ENCODE results near the gene FOXP1. TPM values are rescaled to one million over a fixed set of nuclear protein-coding genes. Genes with fewer than 3 reads are reported as not detected.

FOXP1 gene
- total RNA-seq, 3 donors from 2014 or later = 61.9 to 267 (median 146) TPM

DNA sequence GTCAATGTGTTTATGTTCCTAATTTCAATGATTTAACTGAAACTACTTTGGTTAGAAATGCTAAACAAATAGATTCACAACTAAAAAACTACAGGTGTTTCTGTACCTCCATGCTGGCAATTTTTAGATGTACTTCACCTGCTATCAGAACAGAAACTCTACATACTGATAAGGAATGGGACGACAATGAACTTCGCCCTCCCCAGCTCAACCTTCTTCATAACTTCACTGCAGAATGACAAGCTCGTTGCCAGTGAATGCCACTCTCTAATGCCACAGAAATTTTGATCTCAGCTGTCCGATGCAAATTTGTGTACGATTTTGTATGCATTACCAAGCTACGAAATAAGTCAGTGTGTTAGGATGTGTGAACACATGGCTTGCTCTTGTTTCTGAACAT, 133.4 kb downstream of the FOXP1 start:
- intact Hi-C loops (cut with DNase I; ENCODE audit: low total_unique reads) = no loop called here
- Histone ChIP-seq H3K27ac (no peak overlapping the region), H3K4me3 (no peak overlapping the region), H3K27me3 (no peaks in the 10 kb centered on the region), H3K9me3 (no peaks in the 10 kb centered on the region), H3K4me1 (peaks cover 0 to 3% of the 10 kb centered on the region in 2 donors), H3K36me3 (no peaks in the 10 kb centered on the region)
- DNase-seq (ENCODE audit: low spot score in 2 of 2) = no peak
- no peak for TF ChIP-seq POLR2AphosphoS5 (IDR thresholded peaks at IDR 0.05)
- no peak for TF ChIP-seq POLR2A (IDR thresholded peaks at IDR 0.05)
- TF ChIP-seq CTCF (IDR thresholded peaks at IDR 0.05) = no peak

DNA sequence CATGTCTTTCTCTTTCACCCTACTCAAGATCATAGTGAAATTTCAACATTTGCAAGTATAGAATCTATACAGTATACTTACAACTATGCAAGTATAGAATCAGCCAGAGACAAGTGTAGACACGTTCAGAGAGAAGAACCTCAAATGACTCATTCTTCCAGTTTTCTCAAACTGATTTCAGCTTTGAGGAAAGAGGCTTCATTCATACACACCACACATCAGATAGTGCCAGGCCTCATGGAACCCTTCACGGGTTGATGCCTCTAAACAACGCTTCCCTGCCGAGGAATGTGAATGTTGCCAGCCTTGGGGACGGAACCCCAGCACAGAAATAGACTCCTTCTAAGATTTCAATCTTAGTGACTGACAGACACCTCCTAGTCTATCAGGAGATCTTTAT, 135.7 kb downstream of the FOXP1 start:
- TF ChIP-seq POLR2A (IDR thresholded peaks at IDR 0.05) = no peak
- TF ChIP-seq CTCF (IDR thresholded peaks at IDR 0.05) = no peak
- TF ChIP-seq POLR2AphosphoS5 (IDR thresholded peaks at IDR 0.05) = no peak
- peak overlapping the region in 1 of 2 donors; percentile 43 for H3K27ac ChIP-seq
- intact Hi-C loops (cut with DNase I; ENCODE audit: low total_unique reads) = no loop called here
- H3K4me3 ChIP-seq = no peak overlapping the region
- H3K9me3 ChIP-seq = no peaks in the 10 kb centered on the region
- H3K4me1 ChIP-seq = peaks cover 0 to 21% of the 10 kb centered on the region in 2 donors
- no peaks in the 10 kb centered on the region for H3K36me3 ChIP-seq
- no peak for DNase-seq (ENCODE audit: low spot score in 2 of 2)
- H3K27me3 ChIP-seq = no peaks in the 10 kb centered on the region

GRCh38 chr3:71447197-71447596, 136.3 kb downstream of the FOXP1 start:
- H3K4me3 ChIP-seq = no peak overlapping the region
- peak overlapping the region; percentile 21 to 87 for H3K27ac ChIP-seq
- peaks cover 0 to 21% of the 10 kb centered on the region in 2 donors for H3K4me1 ChIP-seq
- no peaks in the 10 kb centered on the region for H3K9me3 ChIP-seq
- no peaks in the 10 kb centered on the region for H3K27me3 ChIP-seq
- no peaks in the 10 kb centered on the region for H3K36me3 ChIP-seq
- intact Hi-C loops (cut with DNase I; ENCODE audit: low total_unique reads) = no loop called here
- no peak for DNase-seq (ENCODE audit: low spot score in 2 of 2)
- TF ChIP-seq POLR2A (IDR thresholded peaks at IDR 0.05) (no peak), CTCF (IDR thresholded peaks at IDR 0.05) (no peak), POLR2AphosphoS5 (IDR thresholded peaks at IDR 0.05) (no peak)

DNA sequence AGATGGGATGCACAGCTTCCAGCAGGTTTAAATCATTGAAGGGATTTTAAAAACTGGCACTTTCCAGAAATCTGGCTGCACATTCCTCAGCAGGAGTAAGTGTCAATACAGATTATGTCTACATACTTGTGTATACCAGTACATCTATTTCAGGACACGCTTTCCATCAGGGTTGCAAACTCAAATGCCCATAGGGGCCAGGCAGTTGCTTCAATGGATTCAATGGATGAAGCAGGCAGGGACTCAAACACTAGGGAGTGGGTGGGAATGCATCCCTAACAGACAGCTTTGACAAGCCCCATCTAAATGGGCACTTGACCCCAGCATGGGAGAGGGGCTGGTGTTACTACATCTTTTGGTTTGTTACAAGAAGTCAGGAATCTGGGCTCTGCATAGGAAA, 136.8 kb downstream of the FOXP1 start:
- Histone ChIP-seq H3K27ac (peak overlapping the region; percentile 21 to 87), H3K27me3 (no peaks in the 10 kb centered on the region), H3K4me1 (peaks cover 0 to 21% of the 10 kb centered on the region in 2 donors), H3K9me3 (no peaks in the 10 kb centered on the region), H3K36me3 (no peaks in the 10 kb centered on the region), H3K4me3 (no peak overlapping the region)
- TF ChIP-seq POLR2A (IDR thresholded peaks at IDR 0.05) = no peak
- no peak for TF ChIP-seq POLR2AphosphoS5 (IDR thresholded peaks at IDR 0.05)
- no peak for TF ChIP-seq CTCF (IDR thresholded peaks at IDR 0.05)
- intact Hi-C loops (cut with DNase I; ENCODE audit: low total_unique reads) = no loop called here
- no peak for DNase-seq (ENCODE audit: low spot score in 2 of 2)

- intact Hi-C loops (cut with DNase I; ENCODE audit: low total_unique reads) = no loop called here
- Histone ChIP-seq H3K36me3 (no peaks in the 10 kb centered on the region), H3K4me1 (peaks cover 0 to 21% of the 10 kb centered on the region in 2 donors), H3K27me3 (no peaks in the 10 kb centered on the region), H3K4me3 (no peak overlapping the region), H3K27ac (peak overlapping the region; percentile 57 to 87), H3K9me3 (no peaks in the 10 kb centered on the region)
- TF ChIP-seq POLR2AphosphoS5 (IDR thresholded peaks at IDR 0.05) = no peak
- TF ChIP-seq POLR2A (IDR thresholded peaks at IDR 0.05) = no peak
- TF ChIP-seq CTCF (IDR thresholded peaks at IDR 0.05) = no peak
- DNase-seq (ENCODE audit: low spot score in 2 of 2) = no peak
Measured at GRCh38 chr3:71446260-71446659, 137.3 kb downstream of the FOXP1 start.

All from breast epithelium (tissue), 4 donors.